HG02610 (cell line): ENCODE results near the gene EPYC.

Experiments
- ATAC-seq: cut with Tn5 transposase; IDR thresholded peaks from one replicate; pipeline ENCODE4 v1.9.1; 2021; ENCODE audit warnings: mild to moderate bottlenecking, moderate library complexity; ENCODE audit not compliant: unreplicated experiment

The EPYC gene

DNA sequence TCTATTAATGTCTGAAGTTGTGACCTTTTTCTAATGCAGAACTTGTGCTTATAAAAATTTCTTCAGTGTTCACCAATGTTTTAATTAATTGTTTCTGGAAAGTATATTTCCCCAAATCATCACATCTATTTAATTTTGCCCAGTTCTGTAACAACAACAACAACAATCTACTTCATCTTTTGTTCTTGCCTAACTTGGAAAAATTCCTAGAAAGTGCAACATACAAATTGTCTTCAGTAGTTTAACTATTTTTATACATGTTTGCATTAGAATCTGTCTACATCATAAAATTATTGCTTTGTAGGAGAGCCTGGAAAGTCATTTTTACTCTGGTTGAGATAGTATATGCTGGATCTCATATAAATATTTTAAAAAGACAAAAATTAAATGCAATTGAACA is 88.3 kb downstream of the EPYC start:
- no peak for ATAC-seq

DNA sequence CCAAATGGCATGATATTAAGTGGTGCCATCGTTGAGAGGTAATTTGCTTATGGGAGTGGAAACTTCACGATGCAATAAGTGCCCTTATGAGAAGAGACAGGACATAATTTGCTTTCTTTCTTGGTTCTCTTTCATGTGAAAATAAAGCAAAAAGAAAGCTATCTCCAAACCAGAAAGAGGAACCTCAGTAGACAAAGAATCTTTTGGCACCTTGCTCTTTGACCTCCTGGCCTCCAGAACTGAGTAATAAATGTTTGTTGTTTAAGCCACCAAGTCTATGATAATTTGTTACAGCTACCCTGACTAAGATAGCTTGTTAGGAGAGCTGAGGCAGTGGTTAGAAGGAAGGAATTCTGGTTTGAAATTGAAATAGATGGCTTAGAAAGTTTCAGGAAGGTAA is 89.4 kb downstream of the EPYC start:
- no peak for ATAC-seq
